Stimulated activated naive CD8-positive, alpha-beta T cell treated with anti-CD3 and anti-CD28 coated beads, Interleukin-15, Interleukin-2, amounts not matched to agents 100 ng/mL and 50 ng/mL, for 24 hours (primary cell): ENCODE data around the gene INO80.

Source experiments
- H3K27ac Mint-ChIP-seq: one replicate; pipeline ENCODE4 v1.8.0; 2021; ENCODE audit warnings: mild to moderate bottlenecking, mixed read lengths
- H3K27me3 Mint-ChIP-seq: one replicate; pipeline ENCODE4 v1.8.0; 2021; ENCODE audit warnings: mixed read lengths
- H3K36me3 Mint-ChIP-seq: one replicate; pipeline ENCODE4 v1.8.0; 2021; ENCODE audit warnings: low read depth, mixed read lengths
- H3K4me1 Mint-ChIP-seq: one replicate; pipeline ENCODE4 v1.8.0; 2021; ENCODE audit warnings: low read depth, mixed read lengths
- H3K4me3 Mint-ChIP-seq: one replicate; pipeline ENCODE4 v1.8.0; 2021; ENCODE audit warnings: mild to moderate bottlenecking, mixed read lengths
- H3K9me3 Mint-ChIP-seq: one replicate; pipeline ENCODE4 v1.8.0; 2021; ENCODE audit warnings: mixed read lengths

Gene INO80

GRCh38 chr15:41043276-41043951 is 72.7 kb downstream of the INO80 start:
- Mint-ChIP-seq H3K4me3 (no peak overlapping the region), H3K4me1 (no peaks in the 10 kb centered on the region), H3K36me3 (peaks cover 77% of the 10 kb centered on the region), H3K27ac (no peak overlapping the region), H3K9me3 (no peaks in the 10 kb centered on the region), H3K27me3 (no peaks in the 10 kb centered on the region)

- Mint-ChIP-seq H3K36me3 (peaks cover 76% of the 10 kb centered on the region), H3K27me3 (no peaks in the 10 kb centered on the region), H3K27ac (no peak overlapping the region), H3K4me1 (no peaks in the 10 kb centered on the region), H3K9me3 (no peaks in the 10 kb centered on the region), H3K4me3 (no peak overlapping the region)
Measured at GRCh38 chr15:41042851-41043250, 73.2 kb downstream of the INO80 start.

- Mint-ChIP-seq H3K4me3 (no peak overlapping the region), H3K4me1 (no peaks in the 10 kb centered on the region), H3K9me3 (no peaks in the 10 kb centered on the region), H3K27ac (no peak overlapping the region), H3K27me3 (no peaks in the 10 kb centered on the region), H3K36me3 (peaks cover 61% of the 10 kb centered on the region)
Measured at GRCh38 chr15:41039121-41039520, 77.0 kb downstream of the INO80 start.

GRCh38 chr15:41032079-41032328 is 84.1 kb downstream of the INO80 start:
- Mint-ChIP-seq H3K27me3 (no peaks in the 10 kb centered on the region), H3K9me3 (no peaks in the 10 kb centered on the region), H3K27ac (no peak overlapping the region), H3K4me1 (no peaks in the 10 kb centered on the region), H3K4me3 (no peak overlapping the region), H3K36me3 (peaks cover 50% of the 10 kb centered on the region)

GRCh38 chr15:41031232-41032078 is 84.6 kb downstream of the INO80 start:
- Mint-ChIP-seq H3K4me1 (no peaks in the 10 kb centered on the region), H3K27ac (no peak overlapping the region), H3K9me3 (no peaks in the 10 kb centered on the region), H3K4me3 (no peak overlapping the region), H3K27me3 (no peaks in the 10 kb centered on the region), H3K36me3 (peaks cover 54% of the 10 kb centered on the region)

- no peaks in the 10 kb centered on the region for H3K9me3 Mint-ChIP-seq
- H3K27me3 Mint-ChIP-seq, result no peaks in the 10 kb centered on the region
- H3K4me3 Mint-ChIP-seq, result no peak overlapping the region
- H3K27ac Mint-ChIP-seq, result no peak overlapping the region
- peaks cover 65% of the 10 kb centered on the region for H3K36me3 Mint-ChIP-seq
- H3K4me1 Mint-ChIP-seq, result no peaks in the 10 kb centered on the region
Measured at GRCh38 chr15:41028853-41029252, 87.2 kb downstream of the INO80 start.

GRCh38 chr15:41025393-41025792 is 90.7 kb downstream of the INO80 start:
- H3K27ac Mint-ChIP-seq, result no peak overlapping the region
- H3K27me3 Mint-ChIP-seq, result no peaks in the 10 kb centered on the region

GRCh38 chr15:41024885-41025284 is 91.2 kb downstream of the INO80 start:
- H3K4me3 Mint-ChIP-seq, result no peak overlapping the region
- no peaks in the 10 kb centered on the region for H3K4me1 Mint-ChIP-seq
- H3K27ac Mint-ChIP-seq, result no peak overlapping the region
- no peaks in the 10 kb centered on the region for H3K27me3 Mint-ChIP-seq
- peaks cover 67% of the 10 kb centered on the region for H3K36me3 Mint-ChIP-seq
- no peaks in the 10 kb centered on the region for H3K9me3 Mint-ChIP-seq

More at GRCh38 chr15:41025393-41025792, 90.7 kb downstream of the INO80 start:
- peaks cover 66% of the 10 kb centered on the region for H3K36me3 Mint-ChIP-seq
- no peak overlapping the region for H3K4me3 Mint-ChIP-seq
- H3K4me1 Mint-ChIP-seq, result no peaks in the 10 kb centered on the region
- no peaks in the 10 kb centered on the region for H3K9me3 Mint-ChIP-seq

GRCh38 chr15:41024131-41024530 is 91.9 kb downstream of the INO80 start:
- H3K36me3 Mint-ChIP-seq, result peaks cover 66% of the 10 kb centered on the region
- no peaks in the 10 kb centered on the region for H3K27me3 Mint-ChIP-seq

GRCh38 chr15:41022487-41023090 is 93.5 kb downstream of the INO80 start:
- Mint-ChIP-seq H3K4me3 (no peak overlapping the region), H3K4me1 (no peaks in the 10 kb centered on the region), H3K27ac (no peak overlapping the region), H3K36me3 (peaks cover 72% of the 10 kb centered on the region), H3K27me3 (no peaks in the 10 kb centered on the region), H3K9me3 (no peaks in the 10 kb centered on the region)

More at GRCh38 chr15:41024131-41024530, 91.9 kb downstream of the INO80 start:
- no peaks in the 10 kb centered on the region for H3K9me3 Mint-ChIP-seq
- no peak overlapping the region for H3K27ac Mint-ChIP-seq
- no peak overlapping the region for H3K4me3 Mint-ChIP-seq
- no peaks in the 10 kb centered on the region for H3K4me1 Mint-ChIP-seq

- Mint-ChIP-seq H3K36me3 (peaks cover 67% of the 10 kb centered on the region), H3K4me1 (no peaks in the 10 kb centered on the region), H3K4me3 (no peak overlapping the region), H3K27ac (no peak overlapping the region), H3K9me3 (no peaks in the 10 kb centered on the region), H3K27me3 (no peaks in the 10 kb centered on the region)
Measured at GRCh38 chr15:41020829-41021228, 95.3 kb downstream of the INO80 start.

GRCh38 chr15:41020311-41020710 is 95.8 kb downstream of the INO80 start:
- no peaks in the 10 kb centered on the region for H3K27me3 Mint-ChIP-seq
- H3K27ac Mint-ChIP-seq, result no peak overlapping the region
- H3K9me3 Mint-ChIP-seq, result no peaks in the 10 kb centered on the region
- no peak overlapping the region for H3K4me3 Mint-ChIP-seq
- no peaks in the 10 kb centered on the region for H3K4me1 Mint-ChIP-seq
- H3K36me3 Mint-ChIP-seq, result peaks cover 63% of the 10 kb centered on the region

GRCh38 chr15:41019174-41019573 is 96.9 kb downstream of the INO80 start:
- H3K36me3 Mint-ChIP-seq, result peaks cover 62% of the 10 kb centered on the region
- no peak overlapping the region for H3K27ac Mint-ChIP-seq
- no peaks in the 10 kb centered on the region for H3K9me3 Mint-ChIP-seq
- no peaks in the 10 kb centered on the region for H3K27me3 Mint-ChIP-seq
- no peak overlapping the region for H3K4me3 Mint-ChIP-seq
- peaks cover under 1% of the 10 kb centered on the region for H3K4me1 Mint-ChIP-seq

GRCh38 chr15:41018534-41018933 is 97.5 kb downstream of the INO80 start:
- Mint-ChIP-seq H3K4me1 (peaks cover 4% of the 10 kb centered on the region), H3K27me3 (no peaks in the 10 kb centered on the region), H3K36me3 (peaks cover 61% of the 10 kb centered on the region), H3K4me3 (no peak overlapping the region), H3K9me3 (no peaks in the 10 kb centered on the region), H3K27ac (no peak overlapping the region)

GRCh38 chr15:41017066-41017735 is 98.9 kb downstream of the INO80 start:
- H3K27ac Mint-ChIP-seq, result no peak overlapping the region

More at GRCh38 chr15:41017066-41017735, 98.9 kb downstream of the INO80 start:
- Mint-ChIP-seq H3K36me3 (peaks cover 59% of the 10 kb centered on the region), H3K9me3 (no peaks in the 10 kb centered on the region), H3K4me1 (peaks cover 4% of the 10 kb centered on the region), H3K4me3 (no peak overlapping the region), H3K27me3 (no peaks in the 10 kb centered on the region)
